GM23338 (cell line): ENCODE data around the gene TMEM135. TPM values are rescaled to one million over a fixed set of nuclear protein-coding genes. Genes with fewer than 3 reads are reported as not detected.

Experiments used
- ATAC-seq: fragments of 200-7000 bp; cut with Tn5 transposase; 3 replicates; pipeline ENCODE4 v1.9.1; 2020
- DNase-seq: peaks from one replicate; pipeline ENCODE4 v3.0.0-alpha.2; 2015; ENCODE audit warnings: low spot score
- H2AFZ ChIP-seq: fragments of 200-600 bp; sonication (generic); 2 replicates; pipeline ENCODE4 v1.8.0; 2016; ENCODE audit warnings: antibody characterized with exemption, mild to moderate bottlenecking, moderate library complexity
- H3F3A ChIP-seq: fragments of 200-600 bp; sonication (generic); replicated peaks from 2 replicates; pipeline ENCODE4 v1.8.0; 2017; ENCODE audit warnings: antibody characterized with exemption, mixed run types, low read depth
- H3K27ac ChIP-seq: fragments of 200-600 bp; sonication (generic); 2 replicates; pipeline ENCODE4 v1.6.1; 2016; ENCODE audit warnings: low read depth
- H3K27me3 ChIP-seq: fragments of 200-600 bp; sonication (generic); 2 replicates; pipeline ENCODE4 v1.8.0; 2016; ENCODE audit warnings: mild to moderate bottlenecking, mixed run types, moderate library complexity; ENCODE audit not compliant: insufficient read depth
- H3K36me3 ChIP-seq: fragments of 200-600 bp; sonication (generic); 2 replicates; pipeline ENCODE4 v1.8.0; 2016; ENCODE audit warnings: mild to moderate bottlenecking; ENCODE audit not compliant: insufficient read depth
- H3K4me1 ChIP-seq: fragments of 200-600 bp; sonication (generic); 2 replicates; pipeline ENCODE4 v1.8.0; 2016; ENCODE audit warnings: mild to moderate bottlenecking, moderate library complexity; ENCODE audit not compliant: insufficient read depth
- H3K4me2 ChIP-seq: fragments of 200-600 bp; sonication (generic); 2 replicates; pipeline ENCODE4 v1.7.1; 2017; ENCODE audit warnings: mixed run types
- H3K4me3 ChIP-seq: fragments of 200-600 bp; sonication (generic); 2 replicates; pipeline ENCODE4 v1.6.1; 2016; ENCODE audit warnings: mixed run types
- H3K79me2 ChIP-seq: fragments of 200-600 bp; sonication (generic); replicated peaks from 2 replicates; pipeline ENCODE4 v1.8.0; 2017; ENCODE audit warnings: mild to moderate bottlenecking; ENCODE audit not compliant: insufficient read depth
- H3K9me2 ChIP-seq: fragments of 200-600 bp; sonication (generic); 2 replicates; pipeline ENCODE4 v1.8.0; 2017; ENCODE audit not compliant: insufficient read depth
- H4K20me1 ChIP-seq: fragments of 200-600 bp; sonication (generic); replicated peaks from 2 replicates; pipeline ENCODE4 v1.8.0; 2017; ENCODE audit warnings: mild to moderate bottlenecking; ENCODE audit not compliant: insufficient read depth
- H3K27ac Mint-ChIP-seq: 2 replicates; pipeline ENCODE4 v1.8.0; 2020; ENCODE audit warnings: inconsistent platforms, mild to moderate bottlenecking, moderate library complexity, mixed read lengths
- H3K27me3 Mint-ChIP-seq: 3 replicates; pipeline ENCODE4 v1.8.0; 2022; ENCODE audit warnings: low read depth, mild to moderate bottlenecking, moderate library complexity, mixed read lengths, inconsistent platforms; ENCODE audit not compliant: insufficient read depth, poor library complexity
- H3K36me3 Mint-ChIP-seq: 3 replicates; pipeline ENCODE4 v1.8.0; 2021; ENCODE audit warnings: low read depth, mild to moderate bottlenecking, inconsistent platforms, moderate library complexity, mixed read lengths
- H3K4me1 Mint-ChIP-seq: 3 replicates; pipeline ENCODE4 v1.8.0; 2020; ENCODE audit warnings: mild to moderate bottlenecking, inconsistent platforms, mixed read lengths
- H3K4me3 Mint-ChIP-seq: 3 replicates; pipeline ENCODE4 v1.8.0; 2021; ENCODE audit warnings: moderate library complexity, mild to moderate bottlenecking, inconsistent platforms, mixed read lengths
- H3K9me3 Mint-ChIP-seq: 3 replicates; pipeline ENCODE4 v1.8.0; 2020; ENCODE audit warnings: moderate library complexity, mild to moderate bottlenecking, inconsistent platforms, mixed read lengths
- CREB1 ChIP-seq: fragments of 250-450 bp; sonication (Bioruptor Pico); IDR thresholded peaks from 2 replicates; pipeline ENCODE4 v1.5.0; 2020; ENCODE audit warnings: low read depth, mild to moderate bottlenecking, moderate library complexity
- EZH2 ChIP-seq: fragments of 200-600 bp; sonication (generic); IDR thresholded peaks from one replicate; pipeline ENCODE4 v1.8.0; 2017; ENCODE audit warnings: antibody characterized with exemption, mild to moderate bottlenecking, low read depth; ENCODE audit not compliant: unreplicated experiment
- NANOG ChIP-seq: IDR thresholded peaks from 2 replicates; pipeline ENCODE4 v1.6.1; 2016; ENCODE audit warnings: antibody characterized with exemption, borderline replicate concordance
- POLR2AphosphoS5 ChIP-seq: IDR thresholded peaks from 2 replicates; pipeline ENCODE4 v1.6.1; 2016; ENCODE audit warnings: antibody characterized with exemption, low read depth
- STAT1 ChIP-seq: IDR thresholded peaks from one replicate; pipeline ENCODE4 v1.6.1; 2016; ENCODE audit warnings: antibody characterized with exemption; ENCODE audit not compliant: unreplicated experiment
- ZNF114 ChIP-seq: fragments of 250-450 bp; sonication (Bioruptor Pico); IDR thresholded peaks from 2 replicates; pipeline ENCODE4 v1.5.0; 2020; ENCODE audit warnings: mild to moderate bottlenecking, moderate library complexity
- ZNF331 ChIP-seq: fragments of 250-450 bp; sonication (Bioruptor Pico); IDR thresholded peaks from 2 replicates; pipeline ENCODE4 v1.5.0; 2020; ENCODE audit warnings: low read depth, mild to moderate bottlenecking, moderate library complexity
- polyA plus RNA-seq: library from polyadenylated mRNA; unstranded; fragments of >200 nt; fragmentation: Nextera tagmentation; extraction: Ambion mirVana; gene quantifications from 2 replicates; pipeline ENCODE4 v1.2.1, GENCODE V29; 2016
- total RNA-seq: library from RNA; depleted of rRNA; stranded (reverse); fragments of >200 nt; shearing (Covaris generic); gene quantifications from 2 replicates; pipeline ENCODE4 v1.2.3, GENCODE V29; 2014
- TF ChIP-seq, protein P1 (sequence below): fragments of 250-450 bp; sonication (Bioruptor Pico); IDR thresholded peaks from 2 replicates; pipeline ENCODE4 v1.5.0; 2020; ENCODE audit warnings: mild to moderate bottlenecking, moderate library complexity
- TF ChIP-seq, protein P2 (sequence below), 2 experiments: fragments of 200-600 bp in 1 of 2; sonication (generic) in 1 of 2; conservative IDR thresholded peaks; 2 replicates each; pipeline versions ENCODE4 v1.5.1 to v1.6.1; 2016 to 2017; ENCODE audit warnings: antibody characterized with exemption in 2 of 2, low read depth in 2 of 2, mild to moderate bottlenecking in 2 of 2, moderate library complexity in 1 of 2

TMEM135 gene
- total and polyA plus RNA-seq, 2 experiments from 2014 or later: 23.4 to 49.9 TPM

DNA sequence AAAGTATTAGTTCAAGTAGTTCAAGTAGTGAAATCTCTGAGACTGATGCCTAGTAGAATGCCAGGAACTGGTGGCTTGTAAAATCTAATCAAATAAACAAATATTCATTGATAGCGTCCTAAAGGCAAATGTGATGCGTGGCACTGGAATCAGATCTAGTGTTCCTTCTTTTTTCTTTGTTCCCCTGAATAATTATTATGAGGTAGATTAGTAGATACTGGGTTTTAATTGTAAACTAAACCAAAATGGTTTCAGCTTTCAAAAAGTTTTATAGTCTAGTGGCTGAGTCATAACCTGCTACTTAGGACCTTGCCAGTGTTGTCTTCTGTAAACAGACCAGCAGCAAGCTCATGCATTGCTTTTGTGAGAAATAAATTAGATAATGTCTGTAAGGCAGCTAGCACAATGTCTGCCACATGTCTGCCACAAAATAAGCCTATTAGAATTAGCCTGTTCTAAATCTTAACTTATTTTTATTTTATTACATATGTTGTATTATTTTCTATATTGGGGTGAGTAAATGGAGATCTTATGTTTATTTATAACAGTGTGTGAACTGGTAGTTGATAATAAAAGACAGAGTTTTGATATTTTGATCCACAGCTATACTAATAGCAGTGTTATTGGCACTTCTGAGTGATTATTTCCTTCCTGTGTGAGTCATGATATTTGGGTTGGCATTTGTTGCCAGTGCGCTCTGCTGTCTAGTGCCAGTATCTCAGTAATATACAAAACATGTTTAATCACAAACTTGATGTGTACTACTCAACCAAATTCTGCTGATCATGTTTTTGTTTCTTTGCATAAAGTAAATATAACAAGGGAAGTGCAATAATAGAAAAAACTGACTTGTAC, 135.7 kb downstream of the TMEM135 start (continued):
- TF ChIP-seq, protein P1, sequence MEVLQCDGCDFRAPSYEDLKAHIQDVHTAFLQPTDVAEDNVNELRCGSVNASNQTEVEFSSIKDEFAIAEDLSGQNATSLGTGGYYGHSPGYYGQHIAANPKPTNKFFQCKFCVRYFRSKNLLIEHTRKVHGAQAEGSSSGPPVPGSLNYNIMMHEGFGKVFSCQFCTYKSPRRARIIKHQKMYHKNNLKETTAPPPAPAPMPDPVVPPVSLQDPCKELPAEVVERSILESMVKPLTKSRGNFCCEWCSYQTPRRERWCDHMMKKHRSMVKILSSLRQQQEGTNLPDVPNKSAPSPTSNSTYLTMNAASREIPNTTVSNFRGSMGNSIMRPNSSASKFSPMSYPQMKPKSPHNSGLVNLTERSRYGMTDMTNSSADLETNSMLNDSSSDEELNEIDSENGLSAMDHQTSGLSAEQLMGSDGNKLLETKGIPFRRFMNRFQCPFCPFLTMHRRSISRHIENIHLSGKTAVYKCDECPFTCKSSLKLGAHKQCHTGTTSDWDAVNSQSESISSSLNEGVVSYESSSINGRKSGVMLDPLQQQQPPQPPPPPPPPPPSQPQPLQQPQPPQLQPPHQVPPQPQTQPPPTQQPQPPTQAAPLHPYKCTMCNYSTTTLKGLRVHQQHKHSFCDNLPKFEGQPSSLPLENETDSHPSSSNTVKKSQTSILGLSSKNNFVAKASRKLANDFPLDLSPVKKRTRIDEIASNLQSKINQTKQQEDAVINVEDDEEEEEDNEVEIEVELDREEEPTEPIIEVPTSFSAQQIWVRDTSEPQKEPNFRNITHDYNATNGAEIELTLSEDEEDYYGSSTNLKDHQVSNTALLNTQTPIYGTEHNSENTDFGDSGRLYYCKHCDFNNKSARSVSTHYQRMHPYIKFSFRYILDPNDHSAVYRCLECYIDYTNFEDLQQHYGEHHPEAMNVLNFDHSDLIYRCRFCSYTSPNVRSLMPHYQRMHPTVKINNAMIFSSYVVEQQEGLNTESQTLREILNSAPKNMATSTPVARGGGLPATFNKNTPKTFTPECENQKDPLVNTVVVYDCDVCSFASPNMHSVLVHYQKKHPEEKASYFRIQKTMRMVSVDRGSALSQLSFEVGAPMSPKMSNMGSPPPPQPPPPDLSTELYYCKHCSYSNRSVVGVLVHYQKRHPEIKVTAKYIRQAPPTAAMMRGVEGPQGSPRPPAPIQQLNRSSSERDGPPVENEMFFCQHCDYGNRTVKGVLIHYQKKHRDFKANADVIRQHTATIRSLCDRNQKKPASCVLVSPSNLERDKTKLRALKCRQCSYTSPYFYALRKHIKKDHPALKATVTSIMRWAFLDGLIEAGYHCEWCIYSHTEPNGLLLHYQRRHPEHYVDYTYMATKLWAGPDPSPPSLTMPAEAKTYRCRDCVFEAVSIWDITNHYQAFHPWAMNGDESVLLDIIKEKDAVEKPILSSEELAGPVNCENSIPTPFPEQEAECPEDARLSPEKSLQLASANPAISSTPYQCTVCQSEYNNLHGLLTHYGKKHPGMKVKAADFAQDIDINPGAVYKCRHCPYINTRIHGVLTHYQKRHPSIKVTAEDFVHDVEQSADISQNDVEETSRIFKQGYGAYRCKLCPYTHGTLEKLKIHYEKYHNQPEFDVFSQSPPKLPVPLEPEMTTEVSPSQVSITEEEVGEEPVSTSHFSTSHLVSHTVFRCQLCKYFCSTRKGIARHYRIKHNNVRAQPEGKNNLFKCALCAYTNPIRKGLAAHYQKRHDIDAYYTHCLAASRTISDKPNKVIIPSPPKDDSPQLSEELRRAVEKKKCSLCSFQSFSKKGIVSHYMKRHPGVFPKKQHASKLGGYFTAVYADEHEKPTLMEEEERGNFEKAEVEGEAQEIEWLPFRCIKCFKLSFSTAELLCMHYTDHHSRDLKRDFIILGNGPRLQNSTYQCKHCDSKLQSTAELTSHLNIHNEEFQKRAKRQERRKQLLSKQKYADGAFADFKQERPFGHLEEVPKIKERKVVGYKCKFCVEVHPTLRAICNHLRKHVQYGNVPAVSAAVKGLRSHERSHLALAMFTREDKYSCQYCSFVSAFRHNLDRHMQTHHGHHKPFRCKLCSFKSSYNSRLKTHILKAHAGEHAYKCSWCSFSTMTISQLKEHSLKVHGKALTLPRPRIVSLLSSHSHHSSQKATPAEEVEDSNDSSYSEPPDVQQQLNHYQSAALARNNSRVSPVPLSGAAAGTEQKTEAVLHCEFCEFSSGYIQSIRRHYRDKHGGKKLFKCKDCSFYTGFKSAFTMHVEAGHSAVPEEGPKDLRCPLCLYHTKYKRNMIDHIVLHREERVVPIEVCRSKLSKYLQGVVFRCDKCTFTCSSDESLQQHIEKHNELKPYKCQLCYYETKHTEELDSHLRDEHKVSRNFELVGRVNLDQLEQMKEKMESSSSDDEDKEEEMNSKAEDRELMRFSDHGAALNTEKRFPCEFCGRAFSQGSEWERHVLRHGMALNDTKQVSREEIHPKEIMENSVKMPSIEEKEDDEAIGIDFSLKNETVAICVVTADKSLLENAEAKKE (CRISPR knock-in tag): no peak
- no peak for TF ChIP-seq STAT1
- TF ChIP-seq POLR2AphosphoS5: no peak
- no peak for TF ChIP-seq NANOG
- TF ChIP-seq EZH2: no peak

DNA sequence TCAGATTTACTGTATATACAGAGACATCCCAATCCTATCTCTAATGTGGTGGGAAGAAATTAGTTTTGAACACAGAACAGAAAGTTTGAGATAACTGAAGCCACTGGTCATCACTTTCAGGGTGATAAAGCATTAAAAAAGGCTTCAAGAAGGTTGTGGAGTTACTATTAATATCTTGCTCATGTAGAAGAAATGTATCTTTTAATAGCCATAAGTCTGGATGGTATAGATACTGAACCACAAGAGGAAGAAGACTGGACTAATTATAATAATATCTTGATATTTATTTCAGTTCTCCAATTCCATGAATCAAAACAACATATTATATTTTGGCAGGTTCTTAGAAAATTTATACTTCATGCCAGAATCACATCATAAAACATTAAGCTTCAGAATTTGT, 137.1 kb downstream of the TMEM135 start:
- DNase-seq (no peak), ATAC-seq (no peak)
- Histone ChIP-seq H3K9me2 (no peaks in the 10 kb centered on the region), H3F3A (no peaks in the 10 kb centered on the region), H2AFZ (no peak overlapping the region), H3K4me3 (no peak overlapping the region), H3K27ac (no peak overlapping the region), H3K4me1 (0 out of 2 replicates have a peak, but pooled peaks cover 4% of the 10 kb centered on the region), H3K79me2 (peaks cover 11% of the 10 kb centered on the region; the same call in 1 of the 2 replicates), H3K4me2 (no peak overlapping the region), H4K20me1 (no peaks in the 10 kb centered on the region), H3K27me3 (no peaks in the 10 kb centered on the region), H3K36me3 (peaks cover 3% of the 10 kb centered on the region; the same call in 1 of the 2 replicates)
- H3K27ac Mint-ChIP-seq: no peak overlapping the region
- no peaks in the 10 kb centered on the region for H3K27me3 Mint-ChIP-seq
- peaks cover 12% of the 10 kb centered on the region; the same call in 2 of the 3 replicates for H3K9me3 Mint-ChIP-seq
- H3K4me3 Mint-ChIP-seq: no peak overlapping the region
- H3K36me3 Mint-ChIP-seq: peaks cover 30% of the 10 kb centered on the region; the same call in 2 of the 3 replicates
- H3K4me1 Mint-ChIP-seq: peaks cover 11% of the 10 kb centered on the region; the same call in 2 of the 3 replicates
- no peak for TF ChIP-seq NANOG
- no peak for TF ChIP-seq POLR2AphosphoS5
- TF ChIP-seq STAT1: no peak
- TF ChIP-seq, protein P2, sequence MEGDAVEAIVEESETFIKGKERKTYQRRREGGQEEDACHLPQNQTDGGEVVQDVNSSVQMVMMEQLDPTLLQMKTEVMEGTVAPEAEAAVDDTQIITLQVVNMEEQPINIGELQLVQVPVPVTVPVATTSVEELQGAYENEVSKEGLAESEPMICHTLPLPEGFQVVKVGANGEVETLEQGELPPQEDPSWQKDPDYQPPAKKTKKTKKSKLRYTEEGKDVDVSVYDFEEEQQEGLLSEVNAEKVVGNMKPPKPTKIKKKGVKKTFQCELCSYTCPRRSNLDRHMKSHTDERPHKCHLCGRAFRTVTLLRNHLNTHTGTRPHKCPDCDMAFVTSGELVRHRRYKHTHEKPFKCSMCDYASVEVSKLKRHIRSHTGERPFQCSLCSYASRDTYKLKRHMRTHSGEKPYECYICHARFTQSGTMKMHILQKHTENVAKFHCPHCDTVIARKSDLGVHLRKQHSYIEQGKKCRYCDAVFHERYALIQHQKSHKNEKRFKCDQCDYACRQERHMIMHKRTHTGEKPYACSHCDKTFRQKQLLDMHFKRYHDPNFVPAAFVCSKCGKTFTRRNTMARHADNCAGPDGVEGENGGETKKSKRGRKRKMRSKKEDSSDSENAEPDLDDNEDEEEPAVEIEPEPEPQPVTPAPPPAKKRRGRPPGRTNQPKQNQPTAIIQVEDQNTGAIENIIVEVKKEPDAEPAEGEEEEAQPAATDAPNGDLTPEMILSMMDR (conservative IDR thresholded peaks at IDR 0.05; ENCODE audit: low read depth in 2 of 2): no peak
- TF ChIP-seq EZH2: no peak
- no peak for TF ChIP-seq CREB1 (CRISPR knock-in tag)
- no peak for TF ChIP-seq ZNF331
- TF ChIP-seq ZNF114 (CRISPR knock-in tag): no peak
